Sigmoid colon (tissue), 4 donors: ENCODE results near the gene GBF1.

Experiments used
- EP300 ChIP-seq, 4 donors: sonication (generic); formaldehyde crosslinking; IDR thresholded peaks; one replicate each; pipeline ENCODE4 v1.6.1; 2017; ENCODE audit warnings: antibody characterized with exemption in 4 of 4
- POLR2A ChIP-seq, 2 donors: fragments of 450-650 bp; IDR thresholded peaks; one replicate each; pipeline ENCODE4 v1.6.1; 2016; ENCODE audit warnings: antibody characterized with exemption in 2 of 2, mild to moderate bottlenecking in 2 of 2, moderate library complexity in 2 of 2
- POLR2AphosphoS5 ChIP-seq, 4 donors: sonication (generic); formaldehyde crosslinking; IDR thresholded peaks; one replicate each; pipeline ENCODE4 v1.6.1; 2017; ENCODE audit warnings: antibody characterized with exemption in 4 of 4
- TF ChIP-seq, protein P1 (sequence below), 4 experiments: fragments of 450-650 bp in 3 of 4; fragments of 200-600 bp in 1 of 4; IDR thresholded peaks; one replicate each; pipeline ENCODE4 v1.5.1; 2016 to 2019; ENCODE audit warnings: antibody characterized with exemption in 4 of 4, mild to moderate bottlenecking in 3 of 4, moderate library complexity in 2 of 4

DNA sequence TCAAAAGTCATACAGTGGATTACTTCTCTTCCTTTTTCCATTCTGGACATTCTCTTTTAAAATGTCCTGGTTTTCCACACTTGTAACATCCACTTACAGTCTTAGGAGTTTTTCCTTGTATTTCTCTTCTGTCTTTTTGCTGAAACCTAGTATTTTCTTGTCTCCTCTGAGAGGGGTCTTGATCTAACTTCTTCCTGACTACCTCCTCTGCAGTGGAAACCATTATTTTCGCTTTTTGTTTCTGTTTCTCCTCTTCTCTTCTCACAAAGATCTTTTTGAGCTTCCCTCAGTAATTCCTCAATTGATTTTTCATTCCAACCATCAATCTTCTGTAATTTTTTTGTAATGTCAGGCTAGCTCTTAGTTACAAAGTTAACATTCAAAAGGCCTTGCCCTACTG is 42.9 kb upstream of the GBF1 start:
- TF ChIP-seq, protein P1, sequence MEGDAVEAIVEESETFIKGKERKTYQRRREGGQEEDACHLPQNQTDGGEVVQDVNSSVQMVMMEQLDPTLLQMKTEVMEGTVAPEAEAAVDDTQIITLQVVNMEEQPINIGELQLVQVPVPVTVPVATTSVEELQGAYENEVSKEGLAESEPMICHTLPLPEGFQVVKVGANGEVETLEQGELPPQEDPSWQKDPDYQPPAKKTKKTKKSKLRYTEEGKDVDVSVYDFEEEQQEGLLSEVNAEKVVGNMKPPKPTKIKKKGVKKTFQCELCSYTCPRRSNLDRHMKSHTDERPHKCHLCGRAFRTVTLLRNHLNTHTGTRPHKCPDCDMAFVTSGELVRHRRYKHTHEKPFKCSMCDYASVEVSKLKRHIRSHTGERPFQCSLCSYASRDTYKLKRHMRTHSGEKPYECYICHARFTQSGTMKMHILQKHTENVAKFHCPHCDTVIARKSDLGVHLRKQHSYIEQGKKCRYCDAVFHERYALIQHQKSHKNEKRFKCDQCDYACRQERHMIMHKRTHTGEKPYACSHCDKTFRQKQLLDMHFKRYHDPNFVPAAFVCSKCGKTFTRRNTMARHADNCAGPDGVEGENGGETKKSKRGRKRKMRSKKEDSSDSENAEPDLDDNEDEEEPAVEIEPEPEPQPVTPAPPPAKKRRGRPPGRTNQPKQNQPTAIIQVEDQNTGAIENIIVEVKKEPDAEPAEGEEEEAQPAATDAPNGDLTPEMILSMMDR (IDR thresholded peaks at IDR 0.05), result no peak
- TF ChIP-seq POLR2A (IDR thresholded peaks at IDR 0.05) (no peak), POLR2AphosphoS5 (IDR thresholded peaks at IDR 0.05) (no peak), EP300 (IDR thresholded peaks at IDR 0.05) (no peak)
